GM19023 (cell line): ENCODE data around the gene SPECC1.
"Not testable (repeated sequence)": the region's sequence is repeated elsewhere in the genome, so short reads cannot be mapped to it uniquely, and the experiment has no call there.

ENCODE experiments used
- ATAC-seq: cut with Tn5 transposase; IDR thresholded peaks from one replicate; pipeline ENCODE4 v1.9.1; 2021; ENCODE audit warnings: mild to moderate bottlenecking, moderate library complexity; ENCODE audit not compliant: unreplicated experiment

SPECC1 gene

DNA sequence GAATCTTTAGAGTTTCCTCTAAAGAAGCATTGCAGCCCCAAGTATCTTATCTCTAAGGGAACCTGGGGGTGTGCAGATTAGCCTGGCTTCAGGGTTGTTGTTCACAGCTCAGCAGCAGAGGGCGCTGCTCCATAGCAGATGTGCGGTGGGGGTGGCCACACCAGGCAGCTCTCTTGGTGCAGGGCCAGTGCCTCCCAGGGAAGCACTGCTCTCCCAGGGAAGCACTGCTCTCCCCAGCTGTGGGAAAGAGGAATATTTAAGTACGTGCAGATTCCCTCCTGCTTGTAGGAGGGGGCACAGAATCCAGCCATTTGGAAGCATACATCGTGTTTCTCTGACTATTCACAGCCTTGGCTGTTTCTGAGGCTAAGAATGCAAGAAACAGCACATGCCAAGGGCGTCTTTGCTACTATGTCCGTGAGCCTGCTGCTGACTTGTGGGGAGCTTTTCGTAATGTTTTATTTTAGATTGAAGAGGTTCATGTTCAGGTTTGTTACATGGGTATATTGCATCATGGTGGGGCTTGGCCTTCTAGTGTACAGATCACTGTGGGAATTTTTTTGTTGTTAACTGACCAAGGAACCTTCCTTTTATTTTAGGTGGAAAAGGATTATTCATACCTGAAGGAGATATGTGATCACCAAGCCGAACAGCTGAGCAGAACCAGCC is 217.8 kb downstream of the SPECC1 start:
- peak; percentile 57 for ATAC-seq

GRCh38 chr17:20227720-20228370 is 218.7 kb downstream of the SPECC1 start:
- not testable (repeated sequence) for ATAC-seq

- no peak for ATAC-seq
Observed at GRCh38 chr17:20228410-20228809, 219.3 kb downstream of the SPECC1 start.

DNA sequence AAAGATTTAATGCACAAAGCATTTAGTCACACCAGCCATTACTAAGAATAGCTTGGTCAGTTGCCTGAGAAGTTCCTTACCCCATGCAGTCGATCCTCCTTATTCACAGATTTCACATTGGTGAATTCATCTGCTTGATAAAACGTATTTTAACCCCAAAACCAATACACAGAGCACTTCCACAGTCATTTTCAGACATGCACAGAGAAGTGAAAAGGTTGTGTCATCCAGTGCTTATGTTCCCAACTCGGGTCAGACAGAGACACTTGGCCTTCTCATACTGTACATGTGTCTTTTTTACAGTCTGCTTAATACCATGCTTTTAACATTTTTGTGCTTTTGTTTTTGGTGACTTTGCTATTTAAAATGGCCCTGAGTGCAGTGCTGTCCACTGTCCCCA is 219.7 kb downstream of the SPECC1 start:
- ATAC-seq, result no peak

GRCh38 chr17:20230924-20231323 is 221.8 kb downstream of the SPECC1 start:
- no peak for ATAC-seq

GRCh38 chr17:20232611-20233010 is 223.5 kb downstream of the SPECC1 start:
- no peak for ATAC-seq

DNA sequence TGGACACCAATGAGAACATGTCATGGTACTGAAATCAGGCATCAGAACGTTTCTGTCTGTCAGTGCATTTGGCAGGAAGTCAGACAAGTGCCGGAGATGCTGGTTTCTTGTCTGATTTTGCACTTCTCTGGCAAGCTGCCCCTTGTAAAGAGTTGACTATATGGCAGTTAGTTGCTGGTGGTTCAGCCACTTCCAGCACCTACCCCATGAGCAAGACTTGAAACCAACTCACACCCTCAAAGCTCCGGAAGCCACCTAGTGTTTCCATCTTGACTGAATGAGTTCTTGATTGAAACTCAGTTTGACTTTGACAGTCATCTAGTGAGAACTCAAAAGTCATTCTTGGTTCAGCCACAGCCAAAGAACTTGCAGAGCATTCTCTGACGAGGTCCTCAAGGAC is 225.1 kb downstream of the SPECC1 start:
- ATAC-seq, result no peak

DNA sequence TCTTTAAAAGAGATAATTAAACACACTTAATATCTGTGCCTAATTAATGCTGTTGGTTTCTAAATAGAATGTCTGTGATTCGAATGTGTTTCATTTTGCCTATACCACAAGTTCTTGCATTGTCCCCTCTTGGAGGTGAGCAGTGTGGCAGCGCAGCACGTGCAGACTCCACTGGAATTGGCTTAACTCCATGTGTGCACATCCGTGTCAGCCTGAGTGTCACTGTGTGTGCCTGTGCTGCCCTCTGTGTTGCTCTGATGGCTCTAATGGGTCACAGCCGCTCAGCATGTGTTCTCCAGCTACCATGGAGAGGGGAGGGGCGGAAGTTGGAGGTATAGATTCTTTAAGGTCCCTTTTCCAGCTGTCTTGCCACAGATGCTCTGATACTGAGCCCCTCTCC is 226.6 kb downstream of the SPECC1 start:
- ATAC-seq, result no peak

DNA sequence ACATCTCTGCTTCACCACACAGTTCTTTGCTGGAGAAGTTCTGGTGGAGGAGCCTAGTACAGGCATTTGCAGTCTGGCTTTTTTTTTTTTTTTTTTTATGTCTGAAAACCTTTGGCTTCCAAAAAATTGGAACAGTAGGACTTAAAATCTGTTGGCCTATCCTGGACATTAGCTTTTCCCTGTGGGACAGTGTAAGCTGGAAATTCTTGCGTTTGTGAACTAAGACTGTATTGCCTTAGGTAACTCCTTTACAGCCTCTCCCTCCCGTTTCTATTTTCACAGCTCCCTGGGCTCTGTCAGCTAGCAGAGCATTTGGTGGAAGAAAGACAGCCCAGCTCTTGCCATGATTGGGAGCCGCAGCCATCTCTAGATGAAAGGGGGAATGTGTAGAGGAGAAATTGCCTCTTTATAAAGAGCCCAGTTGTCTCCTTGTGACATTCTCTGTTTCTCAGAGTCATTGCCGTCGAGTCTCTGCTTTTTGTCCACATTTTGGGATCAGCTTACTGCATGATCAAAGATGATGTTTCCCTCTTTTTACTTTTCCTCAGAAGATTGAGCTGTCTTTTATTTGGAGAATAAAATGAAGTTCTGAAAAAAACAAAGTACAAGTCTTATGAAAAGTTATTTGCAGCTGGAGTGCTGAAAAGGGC is 227.5 kb downstream of the SPECC1 start:
- ATAC-seq, result no peak

DNA sequence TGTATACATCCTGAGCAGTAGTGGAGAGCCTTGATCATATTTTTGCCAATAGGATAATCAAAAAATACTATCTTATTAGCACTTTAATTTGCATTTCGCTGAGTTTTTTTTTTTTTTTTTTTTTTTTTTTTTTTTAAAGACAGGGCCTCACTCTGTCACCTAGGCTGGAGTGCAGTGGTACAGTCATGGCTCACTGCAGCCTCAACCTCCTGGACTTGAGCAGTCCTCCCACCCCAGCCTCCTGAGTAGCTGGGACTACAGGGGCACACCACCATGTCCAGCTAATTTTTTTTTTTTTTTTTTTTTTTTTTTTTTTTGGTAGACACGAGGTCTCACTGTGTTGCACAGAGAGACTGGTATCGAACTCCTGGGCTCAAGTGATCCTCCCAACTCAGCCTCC is 230.6 kb downstream of the SPECC1 start:
- not testable (repeated sequence) for ATAC-seq

DNA sequence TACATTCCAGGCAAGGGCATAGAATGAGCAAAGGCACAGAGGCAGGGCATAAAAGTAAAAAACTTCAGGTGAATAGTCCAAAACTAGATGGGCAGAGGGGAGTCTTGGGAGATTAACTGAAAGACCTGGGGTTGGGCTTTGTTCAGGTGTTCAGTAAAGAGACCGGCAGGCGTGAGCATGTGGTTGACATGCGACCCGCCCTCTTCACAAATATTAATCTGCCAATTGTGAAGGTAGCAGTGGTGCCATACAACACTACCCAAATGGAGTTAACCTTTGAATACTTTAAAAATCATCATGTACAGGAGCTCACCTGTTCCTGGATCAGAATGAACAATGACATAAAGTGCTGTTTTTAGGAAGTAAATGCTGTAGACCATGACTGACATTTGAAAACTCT is 232.7 kb downstream of the SPECC1 start:
- no peak for ATAC-seq

GRCh38 chr17:20242271-20242670 is 233.1 kb downstream of the SPECC1 start:
- ATAC-seq, result no peak

- no peak for ATAC-seq
Observed at GRCh38 chr17:20243524-20243923, 234.4 kb downstream of the SPECC1 start.

DNA sequence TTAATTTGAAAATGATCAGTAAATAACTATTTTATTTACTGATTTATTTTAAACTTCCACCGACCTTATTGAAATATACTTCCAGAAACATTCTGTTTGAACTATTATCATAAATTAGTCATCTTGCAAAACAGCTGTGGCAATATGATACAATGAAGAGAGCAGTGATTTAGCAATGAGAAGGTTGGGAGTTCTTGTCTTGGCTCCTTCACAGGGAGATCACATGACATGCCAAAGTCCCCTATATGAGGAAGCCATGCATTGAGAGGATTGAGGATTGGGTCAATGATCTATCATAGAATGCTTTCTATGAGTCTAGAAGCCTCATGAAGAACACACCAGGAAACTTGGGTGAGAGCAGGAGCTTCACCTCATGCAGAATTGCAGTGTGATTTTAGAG is 235.5 kb downstream of the SPECC1 start:
- no peak for ATAC-seq

DNA sequence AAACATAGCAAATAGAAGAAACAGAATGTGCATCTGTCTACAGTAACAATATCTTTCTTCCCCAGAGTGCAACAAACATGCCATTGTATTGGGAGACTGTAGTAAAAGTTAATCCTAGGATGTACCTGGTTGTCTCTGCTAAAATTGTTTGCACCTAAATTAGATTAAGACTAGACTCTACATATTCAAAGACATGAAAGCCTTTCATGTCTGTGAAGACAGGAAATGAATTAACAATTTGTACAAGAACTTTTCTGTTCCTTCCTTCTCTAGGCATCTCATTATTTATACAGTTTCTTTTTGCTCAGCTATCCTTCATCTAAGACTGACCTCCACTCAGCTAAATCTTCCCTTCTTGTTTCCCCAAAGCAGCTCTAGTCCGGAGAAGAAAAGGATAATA is 237.5 kb downstream of the SPECC1 start:
- ATAC-seq, result no peak

GRCh38 chr17:20253323-20253722 is 244.2 kb downstream of the SPECC1 start:
- no peak for ATAC-seq

DNA sequence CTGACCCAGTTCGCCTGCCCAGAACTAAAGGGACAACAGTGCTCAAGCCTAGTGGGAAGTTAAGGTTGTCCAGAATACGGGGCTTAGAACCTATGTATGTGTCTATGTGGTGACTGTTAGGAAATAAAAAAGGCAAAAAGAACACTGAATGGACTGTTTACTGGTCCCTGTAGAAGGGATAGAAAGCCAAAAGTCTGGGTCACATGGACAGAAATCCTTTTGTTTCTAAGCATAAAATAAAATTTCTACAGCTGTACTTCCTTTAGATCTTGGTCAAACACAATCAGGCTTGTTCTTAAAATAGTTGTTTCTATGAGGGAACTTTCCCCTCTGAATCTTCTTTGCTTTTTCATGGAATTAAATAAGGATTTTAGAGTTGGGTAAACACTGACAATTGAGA is 245.4 kb downstream of the SPECC1 start:
- ATAC-seq, result no peak

DNA sequence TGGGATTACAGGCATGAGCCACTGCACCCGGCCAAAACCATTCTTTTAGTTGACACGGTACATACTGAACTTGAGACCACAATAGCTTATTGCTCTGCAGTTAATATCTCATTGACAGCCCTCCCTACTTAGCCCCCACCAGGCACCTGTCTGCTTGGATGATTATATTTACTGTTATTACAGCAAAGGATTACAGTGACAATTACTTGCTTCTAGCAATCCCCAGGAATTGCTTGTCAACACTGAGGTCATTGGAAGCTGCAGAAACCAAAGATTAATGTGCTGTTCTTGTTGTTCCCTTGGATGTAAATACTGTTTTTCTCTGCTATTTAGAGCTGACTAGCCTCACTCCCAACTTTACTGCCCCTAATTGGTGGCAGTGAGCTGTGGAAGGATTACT is 247.0 kb downstream of the SPECC1 start:
- ATAC-seq, result no peak

- no peak for ATAC-seq
Observed at GRCh38 chr17:20257008-20257407, 247.8 kb downstream of the SPECC1 start.

- ATAC-seq, result no peak
Observed at GRCh38 chr17:20257798-20258197, 248.6 kb downstream of the SPECC1 start.

DNA sequence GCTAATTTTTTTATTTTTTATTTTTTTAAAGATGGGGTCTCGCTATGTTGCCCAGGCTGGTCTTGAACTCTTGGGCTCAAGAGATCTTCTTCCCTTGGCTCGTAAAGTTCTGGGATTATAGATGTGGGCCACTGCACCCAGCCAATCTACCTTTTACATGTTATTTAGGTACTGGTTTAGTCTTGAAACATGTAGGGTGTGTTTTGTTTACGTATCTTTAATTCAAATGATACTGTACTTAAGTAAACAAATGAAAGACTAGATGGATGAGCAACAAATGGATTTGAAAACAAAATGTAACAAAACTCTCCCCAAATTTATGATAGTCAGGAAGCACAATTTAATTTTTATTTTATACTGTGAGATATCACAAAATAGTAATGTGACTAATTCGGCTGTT is 250.5 kb downstream of the SPECC1 start:
- no peak for ATAC-seq

- no peak for ATAC-seq
Observed at GRCh38 chr17:20260268-20260667, 251.1 kb downstream of the SPECC1 start.
